Measurements from ENCODE around the gene CRYBG3. TPM values are rescaled to one million over a fixed set of nuclear protein-coding genes. Genes with fewer than 3 reads are reported as not detected.

Gene CRYBG3
- total RNA-seq, 1 experiment from 2014 or later: 5.9 TPM

DNA sequence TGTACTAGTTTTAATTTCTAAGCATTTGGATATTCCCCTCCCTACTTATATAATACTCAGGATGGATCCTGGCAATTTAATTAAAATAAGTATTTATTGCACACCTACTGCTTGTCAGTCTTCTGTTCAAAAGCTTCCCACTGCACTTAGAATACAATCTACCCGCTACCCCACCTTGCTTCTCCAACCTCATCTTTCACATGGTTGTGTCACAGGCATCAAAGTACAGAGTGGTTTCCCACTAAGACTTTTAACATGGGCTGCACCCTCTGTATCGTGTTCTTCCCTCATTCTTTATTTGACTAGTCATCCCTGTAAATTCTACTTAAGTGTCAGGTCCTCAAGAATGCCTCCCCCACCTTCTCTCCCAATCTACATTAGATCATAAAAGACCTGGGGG is 115.4 kb downstream of the CRYBG3 start:
- Histone ChIP-seq H3K27me3 (ENCODE audit: insufficient read depth, low read length) (no peaks in the 10 kb centered on the region), H2BK15ac (ENCODE audit: low read depth, low read length) (no peak overlapping the region), H3K23ac (ENCODE audit: insufficient read length, low read depth, low read length) (no peak overlapping the region), H2BK5ac (ENCODE audit: insufficient read length, low read length) (no peak overlapping the region), H4K5ac (ENCODE audit: insufficient read length, low read depth, low read length) (no peak overlapping the region), H3K9me3 (ENCODE audit: control insufficient read depth, low read depth, low read length) (no peaks in the 10 kb centered on the region), H3K18ac (ENCODE audit: insufficient read length, low read depth, low read length) (no peak overlapping the region), H2BK120ac (ENCODE audit: low read depth, low read length, poor library complexity, severe bottlenecking) (no peak overlapping the region), H2AFZ (ENCODE audit: low read length) (no peak overlapping the region), H3K79me1 (ENCODE audit: insufficient read depth, low read depth, low read length, poor library complexity, severe bottlenecking) (no peaks in the 10 kb centered on the region), H3K4me2 (ENCODE audit: insufficient read depth, insufficient read length, low read length) (no peak overlapping the region), H3K79me2 (ENCODE audit: insufficient read depth, low read length) (no peaks in the 10 kb centered on the region), H3K4me1 (ENCODE audit: insufficient read depth, low read length) (no peaks in the 10 kb centered on the region), H4K20me1 (ENCODE audit: control insufficient read depth, insufficient read depth, insufficient read length) (no peaks in the 10 kb centered on the region), H2BK20ac (ENCODE audit: low read depth, low read length, poor library complexity, severe bottlenecking) (no peak overlapping the region), H2BK12ac (ENCODE audit: insufficient read length, low read depth, low read length) (no peak overlapping the region), H3K9ac (ENCODE audit: extremely low read depth, insufficient read length, low read length) (no peak overlapping the region), H3K56ac (ENCODE audit: insufficient read length, low read depth, low read length) (no peak overlapping the region), H4K8ac (replicated peaks; ENCODE audit: insufficient read length, low read depth, low read length) (no peak overlapping the region), H3K14ac (ENCODE audit: insufficient read depth, low read length) (no peak overlapping the region), H3K27ac (ENCODE audit: insufficient read length, low read depth, low read length) (no peak overlapping the region), H3T11ph (ENCODE audit: low read length) (no peak overlapping the region), H3K4ac (ENCODE audit: low read depth, low read length) (no peak overlapping the region), H2AK5ac (ENCODE audit: insufficient read length, low read length) (no peak overlapping the region), H3K23me2 (ENCODE audit: insufficient read length, low read depth, low read length, poor library complexity, severe bottlenecking) (no peaks in the 10 kb centered on the region), H4K91ac (ENCODE audit: insufficient read length, low read depth, low read length) (no peak overlapping the region)
- peaks cover 0 to 2% (median 0%) of the 10 kb centered on the region in 3 experiments; a peak in 2 of 7 replicates for H3K36me3 Mint-ChIP-seq (ENCODE audit: insufficient read depth in 1 of 3, low read depth in 3 of 3)
- TF ChIP-seq, protein P1, sequence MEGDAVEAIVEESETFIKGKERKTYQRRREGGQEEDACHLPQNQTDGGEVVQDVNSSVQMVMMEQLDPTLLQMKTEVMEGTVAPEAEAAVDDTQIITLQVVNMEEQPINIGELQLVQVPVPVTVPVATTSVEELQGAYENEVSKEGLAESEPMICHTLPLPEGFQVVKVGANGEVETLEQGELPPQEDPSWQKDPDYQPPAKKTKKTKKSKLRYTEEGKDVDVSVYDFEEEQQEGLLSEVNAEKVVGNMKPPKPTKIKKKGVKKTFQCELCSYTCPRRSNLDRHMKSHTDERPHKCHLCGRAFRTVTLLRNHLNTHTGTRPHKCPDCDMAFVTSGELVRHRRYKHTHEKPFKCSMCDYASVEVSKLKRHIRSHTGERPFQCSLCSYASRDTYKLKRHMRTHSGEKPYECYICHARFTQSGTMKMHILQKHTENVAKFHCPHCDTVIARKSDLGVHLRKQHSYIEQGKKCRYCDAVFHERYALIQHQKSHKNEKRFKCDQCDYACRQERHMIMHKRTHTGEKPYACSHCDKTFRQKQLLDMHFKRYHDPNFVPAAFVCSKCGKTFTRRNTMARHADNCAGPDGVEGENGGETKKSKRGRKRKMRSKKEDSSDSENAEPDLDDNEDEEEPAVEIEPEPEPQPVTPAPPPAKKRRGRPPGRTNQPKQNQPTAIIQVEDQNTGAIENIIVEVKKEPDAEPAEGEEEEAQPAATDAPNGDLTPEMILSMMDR (conservative IDR thresholded peaks at IDR 0.05): no peak
- no peaks in the 10 kb centered on the region for H3K27me3 Mint-ChIP-seq (ENCODE audit: low read depth)
- no peak for DNase-seq
- no peak overlapping the region for H3K27ac Mint-ChIP-seq
- no peaks in the 10 kb centered on the region for H3K4me1 Mint-ChIP-seq
- no peak overlapping the region for H3K4me3 Mint-ChIP-seq
- no CpG with 5 or more reads among the region's 2 CpGs for WGBS (ENCODE audit: extremely low coverage, insufficient read length, low lambda C conversion rate)
- no peaks in the 10 kb centered on the region for H3K9me3 Mint-ChIP-seq

Measured in H9 (cell line).